PC-3 (cell line): ENCODE results near the gene CASZ1. TPM values are rescaled to one million over a fixed set of nuclear protein-coding genes. Genes with fewer than 3 reads are reported as not detected.
A peak's percentile ranks its signal among the peaks of the same experiment; 100 is the strongest.

Experiments used
- ATAC-seq: fragments of 200-7000 bp; cut with Tn5 transposase; 2 replicates; pipeline ENCODE4 v1.9.1; 2020; ENCODE audit warnings: mild to moderate bottlenecking, moderate library complexity
- BruUV-seq: library from RNA; stranded (reverse); fragments of 400-500 nt; replicated peaks from 2 replicates; lab custom pipeline; 2021; lab: Mats Ljungman, UMichigan
- CTCF ChIA-PET: fragments of 300-600 bp; sonication (Branson Sonifier 250); formaldehyde crosslinking; loops from one replicate; lab custom pipeline; 2022; ENCODE audit warnings: antibody characterized with exemption; lab: Charles Lee
- POLR2A ChIA-PET: fragments of 300-600 bp; sonication (Branson Sonifier 250); formaldehyde crosslinking; loops from one replicate; lab custom pipeline; 2022; ENCODE audit warnings: antibody characterized with exemption; ENCODE audit not compliant: unreplicated experiment; lab: Charles Lee
- DNase-seq: peaks from one replicate; pipeline ENCODE4 v3.0.0-alpha.2; 2015
- H2AFZ ChIP-seq: fragments of 300-600 bp; sonication (generic); 2 replicates; pipeline ENCODE4 v1.6.0; 2016; ENCODE audit warnings: antibody characterized with exemption, low read length
- H3F3A ChIP-seq: fragments of 300-600 bp; sonication (generic); one replicate; pipeline ENCODE4 v1.6.0; 2017; ENCODE audit warnings: antibody characterized with exemption, low read length, control low read depth, mild to moderate bottlenecking; ENCODE audit not compliant: unreplicated experiment
- H3K27ac ChIP-seq: fragments of 300-600 bp; sonication (generic); 2 replicates; pipeline ENCODE4 v1.5.1; 2016; ENCODE audit warnings: mild to moderate bottlenecking, low read length
- H3K27me3 ChIP-seq: fragments of 300-600 bp; sonication (generic); 2 replicates; pipeline ENCODE4 v1.6.1; 2016; ENCODE audit warnings: low read length, mixed read lengths
- H3K36me3 ChIP-seq: fragments of 300-600 bp; sonication (generic); 2 replicates; pipeline ENCODE4 v1.6.1; 2016; ENCODE audit warnings: low read depth, mixed run types, low read length, mixed read lengths
- H3K4me1 ChIP-seq: fragments of 300-600 bp; sonication (generic); 2 replicates; pipeline ENCODE4 v1.5.1; 2016; ENCODE audit warnings: low read length; ENCODE audit not compliant: insufficient read depth
- H3K4me2 ChIP-seq: fragments of 300-600 bp; sonication (generic); 2 replicates; pipeline ENCODE4 v1.6.0; 2016; ENCODE audit warnings: low read length
- H3K4me3 ChIP-seq: fragments of 300-600 bp; sonication (generic); 2 replicates; pipeline ENCODE4 v1.5.1; 2016; ENCODE audit warnings: mild to moderate bottlenecking, low read length, mixed read lengths
- H3K79me2 ChIP-seq: fragments of 300-600 bp; sonication (generic); 2 replicates; pipeline ENCODE4 v1.6.1; 2017; ENCODE audit warnings: low read length, mixed read lengths
- H3K9ac ChIP-seq: fragments of 300-600 bp; sonication (generic); 2 replicates; pipeline ENCODE4 v1.6.0; 2016; ENCODE audit warnings: mild to moderate bottlenecking, low read length
- H3K9me2 ChIP-seq: fragments of 300-600 bp; sonication (generic); replicated peaks from 2 replicates; pipeline ENCODE4 v1.6.1; 2016; ENCODE audit warnings: mixed run types, low read length, mixed read lengths
- H3K9me3 ChIP-seq: fragments of 300-600 bp; sonication (generic); 2 replicates; pipeline ENCODE4 v1.6.1; 2016; ENCODE audit warnings: low read length, mixed read lengths
- H4K20me1 ChIP-seq: fragments of 300-600 bp; sonication (generic); 2 replicates; pipeline ENCODE4 v1.6.1; 2016; ENCODE audit warnings: low read length, mixed read lengths
- EZH2 ChIP-seq: fragments of 300-600 bp; sonication (generic); IDR thresholded peaks from one replicate; pipeline ENCODE4 v1.6.1; 2017; ENCODE audit warnings: antibody characterized with exemption, mild to moderate bottlenecking, low read length; ENCODE audit not compliant: unreplicated experiment
- EZH2phosphoT487 ChIP-seq: fragments of 300-600 bp; sonication (generic); IDR thresholded peaks from 2 replicates; pipeline ENCODE4 v1.6.1; 2018; ENCODE audit warnings: mild to moderate bottlenecking, antibody characterized with exemption, low read length, borderline replicate concordance
- intact Hi-C: fragments of 100-400 bp; cut with micrococcal nuclease; formaldehyde crosslinking; loops from 2 replicates; pipeline ENCODE4 v1.9.0; 2023
- total RNA-seq: library from RNA; depleted of rRNA; stranded (reverse); fragments of >200 nt; gene quantifications from 2 replicates; pipeline ENCODE4 v1.2.3, GENCODE V29; 2014
- TF ChIP-seq, protein P1 (sequence below): fragments of 300-600 bp; sonication (generic); conservative IDR thresholded peaks from 2 replicates; pipeline ENCODE4 v1.5.1; 2017; ENCODE audit warnings: antibody characterized with exemption, low read depth, mild to moderate bottlenecking, low read length

CASZ1 gene
- total RNA-seq, 1 experiment from 2014 or later, result 12.8 TPM

- intact Hi-C loops, result loop anchor here (2.0 kb wide), 1 partner anchor 17 kb away; no protein-coding TSS in a partner anchor
- no peaks in the 10 kb centered on the region for H3K36me3 ChIP-seq
- peak overlapping the region; percentile 77 for H3K4me2 ChIP-seq
- peak overlapping the region; percentile 80 for H3K27ac ChIP-seq
- peak overlapping the region; percentile 72 for H2AFZ ChIP-seq
- H3K9me2 ChIP-seq, result no peaks in the 10 kb centered on the region
- POLR2A ChIA-PET, result no interaction called here
- peak overlapping the region; percentile 51; the same call in 1 of the 2 replicates for H3K4me3 ChIP-seq
- BruUV-seq, result no TSS peak
- no peaks in the 10 kb centered on the region for H4K20me1 ChIP-seq
- peak overlapping the region; percentile 60 for H3K9ac ChIP-seq
- no peak for TF ChIP-seq EZH2phosphoT487
- no peak for TF ChIP-seq EZH2
- TF ChIP-seq, protein P1, sequence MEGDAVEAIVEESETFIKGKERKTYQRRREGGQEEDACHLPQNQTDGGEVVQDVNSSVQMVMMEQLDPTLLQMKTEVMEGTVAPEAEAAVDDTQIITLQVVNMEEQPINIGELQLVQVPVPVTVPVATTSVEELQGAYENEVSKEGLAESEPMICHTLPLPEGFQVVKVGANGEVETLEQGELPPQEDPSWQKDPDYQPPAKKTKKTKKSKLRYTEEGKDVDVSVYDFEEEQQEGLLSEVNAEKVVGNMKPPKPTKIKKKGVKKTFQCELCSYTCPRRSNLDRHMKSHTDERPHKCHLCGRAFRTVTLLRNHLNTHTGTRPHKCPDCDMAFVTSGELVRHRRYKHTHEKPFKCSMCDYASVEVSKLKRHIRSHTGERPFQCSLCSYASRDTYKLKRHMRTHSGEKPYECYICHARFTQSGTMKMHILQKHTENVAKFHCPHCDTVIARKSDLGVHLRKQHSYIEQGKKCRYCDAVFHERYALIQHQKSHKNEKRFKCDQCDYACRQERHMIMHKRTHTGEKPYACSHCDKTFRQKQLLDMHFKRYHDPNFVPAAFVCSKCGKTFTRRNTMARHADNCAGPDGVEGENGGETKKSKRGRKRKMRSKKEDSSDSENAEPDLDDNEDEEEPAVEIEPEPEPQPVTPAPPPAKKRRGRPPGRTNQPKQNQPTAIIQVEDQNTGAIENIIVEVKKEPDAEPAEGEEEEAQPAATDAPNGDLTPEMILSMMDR, result no peak
- CTCF ChIA-PET, result no interaction called here
- H3K4me1 ChIP-seq, result peaks cover 45% of the 10 kb centered on the region
- H3F3A ChIP-seq, result no peaks in the 10 kb centered on the region
- DNase-seq (peak; percentile 67), ATAC-seq (peak; percentile 73)
- H3K79me2 ChIP-seq, result no peaks in the 10 kb centered on the region
- no peaks in the 10 kb centered on the region for H3K9me3 ChIP-seq
- no peaks in the 10 kb centered on the region for H3K27me3 ChIP-seq
Observed at GRCh38 chr1:10761503-10762152, 34.8 kb downstream of the CASZ1 start.

- POLR2A ChIA-PET, result no interaction called here
- Histone ChIP-seq H3K79me2 (no peaks in the 10 kb centered on the region), H3K9me3 (no peaks in the 10 kb centered on the region), H3K9me2 (no peaks in the 10 kb centered on the region), H3K9ac (peak overlapping the region; percentile 60), H3K4me1 (peaks cover 38% of the 10 kb centered on the region), H3K27ac (peak overlapping the region; percentile 80), H3F3A (no peaks in the 10 kb centered on the region), H3K27me3 (no peaks in the 10 kb centered on the region), H3K36me3 (no peaks in the 10 kb centered on the region), H2AFZ (no peak overlapping the region), H3K4me2 (peak overlapping the region; percentile 77), H3K4me3 (peak overlapping the region; percentile 51; the same call in 1 of the 2 replicates), H4K20me1 (no peaks in the 10 kb centered on the region)
- no TSS peak for BruUV-seq
- no peak for DNase-seq
- TF ChIP-seq EZH2phosphoT487 (no peak), EZH2 (no peak)
- TF ChIP-seq, protein P1, result no peak
- intact Hi-C loops, result loop anchor here (2.0 kb wide), 1 partner anchor 18 kb away; no protein-coding TSS in a partner anchor
- no peak for ATAC-seq
- CTCF ChIA-PET, result no interaction called here
Observed at GRCh38 chr1:10760566-10761502, 35.6 kb downstream of the CASZ1 start.
